ENCODE measurements around the gene HRH3.

HRH3 gene

DNA sequence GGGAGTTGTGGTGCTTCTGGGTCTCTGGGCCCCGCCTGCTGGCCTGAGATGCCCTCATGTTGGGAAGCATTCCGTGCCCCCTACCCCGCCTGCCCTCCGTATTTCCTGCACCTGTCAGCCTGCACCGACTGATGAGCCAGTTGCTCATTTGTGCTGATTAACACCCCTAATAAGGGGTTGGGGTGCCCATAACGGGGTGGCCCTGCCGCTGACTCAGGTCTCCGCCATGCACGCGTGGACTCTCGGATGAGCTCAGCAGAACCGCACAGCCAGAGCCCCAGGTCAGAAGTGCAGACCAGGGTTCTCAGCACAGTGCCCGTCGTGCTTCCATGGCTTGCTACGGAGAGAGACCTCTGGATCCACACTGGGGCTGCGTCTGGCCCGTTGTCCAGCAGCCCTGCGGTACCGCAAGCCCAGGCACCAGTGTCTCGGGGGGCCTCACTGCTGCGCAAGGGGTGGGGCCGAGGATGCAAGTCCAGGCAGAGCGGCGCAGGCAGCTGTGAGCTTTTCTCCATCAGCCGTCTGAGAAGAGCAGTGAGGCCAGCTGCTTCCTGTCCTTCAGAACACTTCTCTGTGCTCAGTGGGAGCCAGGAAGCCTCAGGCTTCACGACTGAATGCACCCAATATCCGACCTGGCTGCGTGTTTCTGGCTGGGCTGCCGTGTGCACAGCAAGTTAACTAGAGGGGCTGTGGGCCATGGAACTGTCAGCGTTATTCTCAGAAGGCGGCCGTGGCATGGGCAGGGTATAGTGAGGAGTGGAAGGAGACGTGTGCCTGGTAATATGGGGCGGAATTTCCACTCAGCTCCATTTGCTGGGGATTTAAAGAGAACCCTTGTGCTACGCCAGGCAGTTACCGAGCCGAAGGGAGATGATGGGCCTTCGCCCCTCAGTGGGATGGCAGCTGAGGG, 18.6 kb downstream of the HRH3 start:
- DNase-seq (ENCODE audit: low read depth in 2 of 2, low spot score in 1 of 2), result no peak

DNA sequence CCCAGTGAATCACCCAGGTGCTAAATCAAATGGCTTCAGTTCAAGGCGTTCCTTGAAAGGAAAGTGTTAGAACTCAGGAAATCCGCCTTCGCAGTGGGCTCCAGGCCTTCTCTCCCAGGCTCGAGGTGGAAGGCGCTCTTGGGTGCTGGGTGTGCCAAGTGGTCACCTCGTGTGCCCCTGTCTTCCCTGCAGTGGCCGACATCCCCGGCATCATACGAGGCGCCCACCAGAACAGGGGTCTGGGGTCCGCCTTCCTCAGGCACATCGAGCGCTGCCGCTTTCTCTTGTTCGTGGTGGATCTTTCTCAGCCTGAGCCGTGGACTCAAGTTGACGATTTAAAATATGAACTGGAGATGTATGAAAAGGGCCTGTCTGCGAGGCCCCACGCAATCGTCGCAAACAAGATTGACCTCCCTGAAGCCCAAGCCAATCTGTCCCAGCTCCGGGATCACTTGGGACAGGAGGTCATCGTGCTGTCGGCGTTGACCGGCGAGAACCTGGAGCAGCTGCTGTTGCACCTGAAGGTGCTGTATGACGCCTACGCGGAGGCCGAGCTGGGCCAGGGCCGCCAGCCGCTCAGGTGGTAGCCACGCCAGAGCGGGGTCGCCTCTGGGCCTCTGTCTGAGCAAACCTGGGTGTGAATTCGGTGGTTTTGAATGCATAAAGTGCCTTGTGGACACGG, 19.4 kb downstream of the HRH3 start:
- no peak for DNase-seq (ENCODE audit: low read depth in 2 of 2, low spot score in 1 of 2)

DNA sequence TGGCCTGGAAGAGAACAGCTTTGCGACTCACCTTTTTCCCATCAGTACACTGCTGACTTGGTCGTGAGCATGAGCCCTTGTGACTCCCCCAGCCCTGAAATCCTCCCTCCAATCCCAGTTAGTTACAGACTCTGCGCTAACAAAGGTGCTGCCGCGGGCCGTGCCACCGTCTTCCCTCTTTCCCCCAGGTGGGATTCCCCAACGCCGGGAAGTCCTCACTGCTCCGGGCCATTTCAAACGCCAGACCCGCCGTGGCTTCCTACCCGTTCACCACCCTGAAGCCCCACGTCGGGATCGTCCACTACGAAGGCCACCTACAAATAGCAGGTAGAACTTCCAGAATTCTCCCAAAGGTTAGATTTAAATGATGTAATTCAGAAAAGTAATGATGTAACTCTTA, 21.1 kb downstream of the HRH3 start:
- no peak for DNase-seq (ENCODE audit: low read depth in 2 of 2, low spot score in 1 of 2)

DNA sequence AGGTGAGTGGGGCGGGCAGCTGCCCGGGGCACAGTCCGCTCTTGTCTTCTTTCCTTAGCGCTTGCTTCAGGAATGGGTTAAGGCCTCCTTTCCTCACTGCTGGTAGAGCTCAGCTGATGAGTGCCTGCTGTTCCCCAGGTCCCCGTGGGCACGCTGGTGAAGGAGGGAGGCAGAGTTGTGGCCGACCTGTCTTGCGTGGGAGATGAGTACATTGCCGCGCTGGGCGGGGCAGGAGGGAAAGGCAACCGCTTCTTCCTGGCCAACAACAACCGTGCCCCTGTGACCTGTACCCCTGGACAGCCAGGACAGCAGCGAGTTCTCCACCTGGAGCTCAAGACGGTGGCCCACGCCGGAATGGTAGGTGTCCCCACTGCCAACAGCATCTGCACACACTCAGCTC, 21.6 kb downstream of the HRH3 start:
- DNase-seq (ENCODE audit: low read depth in 2 of 2, low spot score in 1 of 2), result no peak

DNA sequence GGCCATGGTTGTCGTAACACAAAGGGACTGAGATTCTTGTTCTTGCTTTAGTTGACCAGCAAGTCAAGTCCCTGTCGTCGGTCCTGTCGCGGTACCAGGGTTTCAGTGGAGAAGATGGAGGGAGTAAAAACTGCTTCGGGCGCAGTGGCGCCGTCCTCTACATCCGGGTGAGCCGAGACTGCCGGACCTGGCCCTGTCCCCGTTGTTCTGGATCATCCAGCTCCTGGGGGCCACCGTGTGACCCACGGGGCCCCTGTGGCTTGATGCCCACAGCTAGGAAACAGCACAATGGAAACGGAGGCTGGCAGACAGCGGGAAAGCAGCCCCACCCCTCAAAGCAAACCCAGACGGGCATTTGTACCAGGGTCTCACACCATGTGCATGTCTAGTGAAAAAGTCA, 22.3 kb downstream of the HRH3 start:
- no peak for DNase-seq (ENCODE audit: low read depth in 2 of 2, low spot score in 1 of 2)

DNA sequence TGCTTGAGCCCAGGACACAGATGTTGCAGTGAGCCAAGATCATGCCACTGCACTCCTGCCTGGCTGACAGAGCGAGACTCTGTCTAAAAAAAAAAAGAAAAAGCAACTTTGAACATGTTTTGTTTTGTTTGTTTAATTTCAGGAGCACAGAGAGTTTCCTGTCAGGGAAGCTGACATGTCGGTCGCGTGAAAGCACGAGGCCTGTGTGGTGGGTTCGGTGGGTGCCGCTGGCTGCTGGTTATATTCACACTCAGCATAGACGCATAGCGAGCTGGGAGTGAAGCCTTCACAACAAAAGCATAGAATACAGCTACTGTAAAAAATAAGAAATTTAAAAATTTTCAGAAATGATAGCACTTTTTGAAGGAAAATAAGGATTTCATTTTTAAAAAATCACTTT, 22.8 kb downstream of the HRH3 start:
- no peak for DNase-seq (ENCODE audit: low read depth in 2 of 2, low spot score in 1 of 2)

DNA sequence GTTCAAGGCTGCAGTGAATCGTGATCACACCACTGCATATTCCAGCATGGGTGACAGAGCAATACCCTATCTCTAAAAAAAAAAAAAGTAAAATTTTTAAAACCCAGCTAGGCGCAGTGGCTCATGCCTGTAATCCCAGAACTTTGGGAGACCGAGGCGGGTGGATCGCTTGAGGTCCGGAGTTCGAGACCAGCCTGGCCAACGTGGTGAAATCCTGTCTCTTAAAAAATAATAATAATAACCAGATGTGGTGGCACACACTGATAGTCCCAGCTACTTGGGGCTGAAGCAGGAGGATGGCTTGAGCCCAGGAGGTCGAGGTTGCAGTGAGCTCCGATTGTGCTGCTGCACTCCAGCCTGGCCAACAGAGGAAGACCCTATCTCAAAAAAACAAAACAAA, 23.8 kb downstream of the HRH3 start:
- DNase-seq (ENCODE audit: low read depth in 2 of 2, low spot score in 1 of 2), result no peak

DNA sequence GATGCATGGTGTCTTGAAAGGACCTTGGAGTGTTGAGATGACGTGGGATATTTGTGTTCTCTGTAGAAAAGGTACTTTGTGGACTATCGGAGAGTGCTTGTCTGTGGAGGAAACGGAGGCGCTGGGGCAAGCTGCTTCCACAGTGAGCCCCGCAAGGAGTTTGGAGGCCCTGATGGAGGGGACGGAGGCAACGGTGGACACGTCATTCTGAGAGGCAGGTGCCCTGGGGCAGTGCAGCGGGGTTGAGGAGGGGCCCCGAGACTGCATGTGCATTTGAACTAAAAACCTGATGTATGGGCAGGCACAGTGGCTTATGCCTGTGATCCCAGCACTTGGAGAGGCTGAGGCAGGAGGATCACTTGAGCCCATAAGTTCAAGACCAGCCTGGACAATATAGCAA, 24.3 kb downstream of the HRH3 start:
- DNase-seq (ENCODE audit: low read depth in 2 of 2, low spot score in 1 of 2), result no peak

DNA sequence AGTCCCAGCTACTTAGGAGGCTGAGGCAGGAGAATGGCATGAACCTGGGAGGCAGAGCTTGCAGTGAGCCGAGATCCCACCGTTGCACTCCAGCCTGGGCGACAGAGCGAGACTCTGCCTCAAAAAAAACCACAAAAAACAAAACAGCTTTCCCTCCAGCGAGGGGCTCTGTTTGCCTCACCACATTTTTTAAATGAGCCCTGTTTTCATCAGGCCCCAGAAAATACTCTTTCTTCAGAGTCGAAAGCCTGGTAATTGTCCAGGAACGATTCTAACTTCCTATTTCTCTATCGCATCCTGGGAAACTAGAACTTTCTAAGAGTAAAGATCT, 25.0 kb downstream of the HRH3 start:
- no peak for DNase-seq (ENCODE audit: low read depth in 2 of 2, low spot score in 1 of 2)

DNA sequence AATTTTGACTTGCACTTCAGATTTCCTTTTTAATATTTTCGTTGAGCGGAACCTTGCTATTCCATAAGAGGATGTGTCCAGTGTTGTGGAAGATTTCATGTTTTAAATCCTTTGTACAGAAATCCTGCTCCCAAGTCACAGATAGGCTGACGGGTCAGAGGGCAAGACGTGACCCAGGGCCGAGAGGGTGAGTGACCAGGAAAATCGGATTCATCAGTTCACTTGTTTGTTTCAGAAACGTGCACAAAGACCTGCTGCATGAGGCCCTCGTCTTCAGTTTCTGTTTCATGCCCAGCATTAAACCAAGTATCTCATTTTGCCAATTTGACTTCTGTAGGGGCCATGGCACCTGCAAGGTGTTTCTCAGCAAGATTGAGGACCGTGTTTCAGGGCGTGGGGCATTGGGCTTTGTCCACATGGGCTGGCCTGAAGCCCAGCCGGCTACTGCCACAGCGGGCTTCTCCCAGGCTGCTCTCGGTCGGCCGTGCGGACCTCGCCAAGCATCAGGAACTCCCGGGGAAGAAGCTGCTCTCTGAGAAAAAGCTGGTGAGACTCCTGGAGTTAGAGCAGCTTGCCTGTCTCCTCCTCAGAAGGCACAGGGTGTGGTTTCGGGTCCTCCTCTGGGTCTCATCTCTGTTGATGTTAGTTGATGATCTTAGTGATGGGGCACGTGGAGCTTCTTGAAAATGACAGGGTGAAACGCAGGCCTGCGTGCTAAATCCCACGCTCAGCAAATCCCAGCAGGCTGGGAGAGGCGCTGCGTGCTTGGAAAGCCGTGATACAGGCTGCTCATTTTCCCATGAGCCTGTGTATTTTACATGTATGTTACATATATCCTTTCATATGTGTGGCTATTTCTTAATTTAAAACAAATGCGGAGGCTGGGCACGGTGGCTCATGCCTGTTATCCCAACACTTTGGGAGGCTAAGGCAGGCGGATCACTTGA, 26.7 kb downstream of the HRH3 start:
- no peak for DNase-seq (ENCODE audit: low read depth in 2 of 2, low spot score in 1 of 2)

DNA sequence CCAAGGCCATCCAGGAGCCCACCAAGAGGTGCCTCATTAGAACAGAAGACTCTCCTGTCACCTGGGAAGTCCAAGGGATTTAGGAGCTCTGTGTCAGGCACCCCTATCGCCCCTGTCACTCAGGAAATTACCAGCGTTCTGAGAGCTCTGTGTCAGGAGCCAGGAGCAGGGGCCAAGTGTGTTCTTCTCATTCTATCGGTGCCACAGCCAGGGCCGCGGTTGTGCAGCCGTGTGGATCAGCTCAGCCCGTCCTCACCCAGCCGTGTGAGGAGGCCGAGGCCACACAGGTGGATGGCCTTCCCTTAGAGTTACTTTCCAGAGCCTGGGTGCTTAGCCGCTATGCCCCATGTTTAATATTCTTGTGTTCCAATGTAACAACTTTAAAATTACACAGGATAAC, 27.4 kb downstream of the HRH3 start:
- no peak for DNase-seq (ENCODE audit: low read depth in 2 of 2, low spot score in 1 of 2)

DNA sequence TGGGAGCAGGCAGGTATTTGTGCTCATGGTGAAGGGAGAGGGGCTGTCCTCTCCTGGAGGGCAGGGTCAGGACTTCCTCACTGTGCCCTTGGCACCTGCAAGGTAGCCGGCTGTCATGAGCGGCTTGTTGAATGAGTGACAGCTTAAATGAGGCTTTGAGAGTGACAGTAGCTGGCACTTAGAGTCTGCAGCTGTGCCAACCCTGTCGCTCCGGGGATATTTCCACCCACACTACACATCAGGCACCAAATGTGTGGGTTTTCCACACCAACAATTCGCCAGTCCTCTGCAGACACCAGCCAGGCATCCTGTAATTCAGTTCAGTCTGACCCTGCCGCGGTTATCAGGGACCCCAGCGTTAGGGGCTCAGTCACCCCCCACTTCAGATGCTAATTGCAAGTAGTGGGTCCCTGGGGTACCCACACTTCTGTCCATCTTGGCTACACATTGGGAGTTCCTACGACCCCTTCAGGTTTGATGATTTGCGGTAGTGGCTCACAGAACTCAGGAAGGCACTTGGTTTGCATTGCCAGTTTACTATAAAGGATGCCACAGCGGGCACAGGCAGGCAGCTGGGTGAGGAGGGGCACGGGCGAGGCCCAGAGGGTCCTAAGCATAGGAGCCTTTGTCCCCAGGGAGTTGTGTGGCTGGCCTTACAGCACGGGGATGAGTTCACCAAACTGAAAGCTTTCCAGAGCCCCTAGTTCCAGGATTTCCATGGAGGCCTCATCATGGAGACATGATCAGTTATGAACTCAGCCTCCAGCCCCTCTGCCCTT, 28.1 kb downstream of the HRH3 start:
- no peak for DNase-seq (ENCODE audit: low read depth in 2 of 2, low spot score in 1 of 2)

DNA sequence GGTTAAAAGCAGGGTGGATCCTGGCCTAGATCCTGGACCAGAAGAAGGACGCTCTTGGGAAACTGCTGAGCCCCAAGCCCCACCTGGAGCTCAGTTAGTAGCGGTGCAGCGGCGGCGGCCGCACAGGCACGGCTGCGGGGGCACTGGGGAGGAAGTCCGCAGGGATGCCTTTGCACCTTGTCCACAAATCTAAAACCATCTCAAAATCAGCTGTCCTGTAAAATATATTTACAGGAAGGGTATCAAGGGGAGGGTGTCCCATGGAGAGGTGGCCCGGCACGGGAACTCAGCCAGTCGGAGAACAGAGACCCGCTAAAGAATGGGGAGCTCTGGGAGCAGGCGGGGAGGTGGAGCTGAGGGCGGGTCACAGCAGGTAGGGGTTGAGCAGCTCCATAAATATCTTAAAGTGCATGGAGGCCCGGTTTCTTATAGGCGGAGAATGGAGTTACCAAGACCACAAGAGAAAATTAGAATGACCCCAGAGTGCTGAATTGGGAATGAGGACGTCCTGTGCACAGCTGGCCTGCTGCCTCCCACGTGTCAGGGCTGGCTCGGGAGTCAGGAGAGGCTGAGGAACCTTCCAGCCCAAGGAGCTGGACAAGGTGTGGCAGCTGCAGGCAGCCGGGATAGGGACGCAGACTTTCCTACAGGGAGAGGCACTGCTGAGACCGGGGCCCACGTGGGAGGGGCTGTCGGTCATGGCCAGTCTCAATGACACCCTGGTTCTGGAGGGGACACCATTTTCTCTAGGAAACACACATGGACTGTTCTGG, 29.3 kb downstream of the HRH3 start:
- no peak for DNase-seq (ENCODE audit: low read depth in 2 of 2, low spot score in 1 of 2)

DNA sequence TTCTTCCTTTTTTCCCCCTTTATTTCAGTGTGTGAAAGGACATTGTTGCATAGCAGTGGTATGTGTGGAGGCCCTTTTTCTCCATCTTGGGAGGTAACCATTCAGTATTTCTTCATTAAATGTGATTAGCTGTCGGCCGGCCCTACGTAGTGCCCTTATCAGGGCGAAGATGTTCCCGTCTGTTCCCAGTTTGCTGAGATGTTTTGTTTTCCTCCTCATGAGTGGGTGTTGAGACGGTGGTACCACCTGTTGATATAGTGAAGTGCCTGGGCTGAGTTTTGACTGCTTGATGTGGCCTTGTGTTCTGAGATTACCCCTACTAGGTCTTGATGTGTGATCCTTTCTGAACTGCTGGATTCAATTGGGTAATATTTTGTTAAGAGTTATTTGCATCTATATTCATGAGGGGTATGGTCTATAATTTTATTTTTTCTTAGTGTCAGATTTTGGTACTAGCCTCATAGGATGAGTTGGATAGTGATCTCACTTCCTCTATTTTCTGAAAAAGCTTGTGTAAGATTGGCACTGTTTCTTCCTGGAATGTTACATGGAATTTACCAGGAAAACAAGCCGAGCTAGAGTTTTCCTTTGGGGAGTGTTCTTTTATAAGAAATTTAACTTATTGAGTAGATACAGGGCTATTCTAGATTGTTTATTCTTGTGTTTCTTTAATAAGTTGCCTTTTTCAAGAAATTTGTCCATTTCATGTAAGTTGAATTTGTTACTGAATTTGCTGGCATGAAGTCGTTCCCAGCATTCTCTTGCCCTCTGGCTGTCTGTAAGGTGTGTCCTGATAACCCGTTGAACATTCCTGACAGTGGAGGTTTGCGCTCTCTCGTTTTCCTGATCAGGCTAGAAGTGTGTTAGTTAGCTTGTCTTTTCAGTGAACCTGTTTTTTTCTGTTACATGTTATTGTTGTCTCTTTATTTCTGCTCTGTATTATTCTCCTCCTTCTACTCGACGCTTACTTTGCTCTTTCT, 32.9 kb downstream of the HRH3 start:
- no peak for DNase-seq (ENCODE audit: low read depth in 2 of 2, low spot score in 1 of 2)

DNA sequence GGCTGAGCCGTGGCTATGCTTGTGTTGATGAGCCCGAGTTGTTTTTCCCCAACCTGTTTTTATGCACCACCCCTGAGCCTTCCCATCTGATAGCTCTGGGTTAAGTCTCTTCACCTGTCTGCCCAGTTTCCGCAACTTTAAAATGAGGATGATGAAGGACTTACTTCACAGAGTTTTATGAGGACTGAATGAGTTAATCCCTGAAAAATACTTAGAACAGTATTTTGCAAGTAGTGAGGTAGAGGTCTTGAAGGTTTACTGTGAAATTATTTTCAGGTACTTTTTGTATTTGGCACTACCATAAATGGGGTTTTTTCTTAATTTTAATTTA, 34.0 kb downstream of the HRH3 start:
- no peak for DNase-seq (ENCODE audit: low read depth in 2 of 2, low spot score in 1 of 2)

DNA sequence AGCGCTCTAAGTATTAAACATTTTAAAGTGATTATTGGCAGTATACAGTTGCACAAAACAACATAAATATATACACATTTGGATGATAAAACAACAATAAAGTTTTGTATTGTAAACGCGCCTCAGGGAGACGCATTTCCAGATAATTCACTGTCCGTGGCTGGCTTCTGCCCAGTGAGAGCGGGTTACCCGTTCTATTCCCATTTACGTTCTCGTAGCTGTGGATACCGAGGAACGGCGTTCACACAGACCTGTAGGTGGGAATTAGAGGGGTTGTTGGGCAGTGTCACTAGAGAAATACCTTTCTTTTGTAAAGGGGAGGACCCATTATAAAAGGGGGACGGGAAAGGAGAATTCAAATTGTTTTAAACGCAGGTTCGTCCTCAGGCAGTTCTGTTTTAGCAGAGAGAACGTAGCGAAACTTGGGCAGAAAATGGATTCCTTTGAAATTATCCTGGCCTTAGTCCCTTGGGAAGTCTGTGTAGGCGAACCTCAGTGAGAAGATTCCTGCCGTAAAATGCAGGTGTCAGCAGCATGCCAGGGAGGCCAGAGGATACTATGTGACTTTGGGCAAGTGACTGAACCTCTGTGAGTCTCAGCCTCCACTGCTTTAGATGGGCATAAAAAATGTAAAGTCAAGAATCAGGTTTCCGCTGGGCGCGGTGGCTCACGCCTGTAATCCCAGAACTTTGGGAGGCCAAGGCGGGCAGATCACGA, 36.5 kb downstream of the HRH3 start:
- DNase-seq (ENCODE audit: low read depth in 2 of 2, low spot score in 1 of 2), result no peak

DNA sequence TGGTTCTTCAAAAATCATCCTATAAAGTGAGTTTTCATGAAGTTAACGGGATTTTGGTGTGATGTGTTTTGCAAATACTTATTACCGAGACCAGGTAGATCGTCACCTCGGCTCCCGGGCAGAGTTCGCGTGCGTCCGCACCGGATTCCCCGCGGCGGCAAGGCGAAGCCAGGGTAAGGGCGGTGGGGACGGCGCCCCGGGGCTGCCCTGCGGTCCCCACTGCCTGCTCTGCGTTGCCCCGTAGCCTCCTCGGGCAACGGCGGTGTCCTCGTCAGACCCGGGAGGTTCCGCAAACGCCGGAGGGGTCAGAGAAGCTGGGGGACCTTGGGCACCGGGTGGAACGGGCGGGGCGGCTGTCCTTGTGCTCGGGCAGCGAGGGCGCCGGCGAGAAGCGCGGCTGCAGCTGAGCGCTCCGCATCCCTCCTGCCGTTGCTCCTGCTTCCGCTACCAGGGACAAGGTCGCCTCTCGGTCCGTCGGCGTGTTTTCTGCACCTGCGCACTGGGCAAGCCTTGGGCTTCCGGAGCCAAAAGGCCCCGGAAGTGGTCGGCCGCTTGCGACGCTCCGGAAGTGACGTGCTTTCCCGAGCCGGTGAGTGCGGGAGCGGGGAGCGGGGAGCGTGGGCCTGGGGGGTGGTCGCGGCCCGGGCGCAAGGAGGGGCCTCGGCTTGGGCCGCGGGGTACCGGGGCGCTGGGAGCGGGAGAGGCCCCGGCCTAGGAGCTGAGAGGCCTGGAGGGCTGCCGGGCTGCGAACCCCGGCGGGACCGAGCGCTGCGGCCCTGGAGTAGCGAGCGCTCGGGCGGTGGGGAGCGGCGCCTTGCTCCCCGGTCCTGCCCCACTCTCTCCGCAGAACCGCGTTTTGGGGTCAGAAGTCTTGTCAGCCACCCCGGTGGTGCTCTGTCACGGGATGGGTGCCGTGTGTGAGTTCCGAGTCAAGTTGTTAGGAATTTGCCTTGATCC, 37.3 kb downstream of the HRH3 start, which contains the start of gene MTG2:
Gene MTG2 (plus strand): TSS at position 560 of the 957 bp plus-strand sequence. CDS start 10,393 bp downstream, outside the sequence.
- peak; percentile 87 for DNase-seq (ENCODE audit: low read depth in 2 of 2, low spot score in 1 of 2)
